ENCODE data around the gene MYRFL.
"Not testable (repeated sequence)": the region's sequence is repeated elsewhere in the genome, so short reads cannot be mapped to it uniquely, and the experiment has no call there.

The MYRFL gene

GRCh38 chr12:69824966-69825560 is at the start of gene MYRFL:
MYRFL (plus strand) TSS chr12:69825227; CDS start chr12:69825518, 291 bp downstream.
- in situ Hi-C loops (cut with HindIII; ENCODE audit: low sequenced_read_pairs), result no loop called here

DNA sequence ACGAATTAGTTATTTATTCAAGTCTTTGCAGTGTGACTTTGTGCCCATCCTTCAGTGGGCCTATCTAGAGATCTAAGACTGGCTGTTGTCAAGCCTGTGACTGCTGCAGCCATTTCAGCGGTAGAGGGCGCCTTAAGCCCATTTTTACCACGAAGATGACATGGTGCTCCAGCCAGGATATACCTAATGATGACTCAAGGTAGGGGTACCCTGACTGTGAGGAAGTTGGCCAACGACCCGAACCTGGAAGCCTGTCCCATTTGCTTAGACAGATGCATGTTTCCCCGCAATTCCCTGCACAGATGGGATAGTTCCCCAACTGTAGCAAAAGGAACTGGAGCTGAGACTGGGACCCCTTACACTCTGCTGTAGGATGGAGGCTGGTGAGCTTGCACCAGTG is 45.1 kb upstream of the MYRFL start:
- in situ Hi-C loops (cut with HindIII; ENCODE audit: low sequenced_read_pairs), result no loop called here

DNA sequence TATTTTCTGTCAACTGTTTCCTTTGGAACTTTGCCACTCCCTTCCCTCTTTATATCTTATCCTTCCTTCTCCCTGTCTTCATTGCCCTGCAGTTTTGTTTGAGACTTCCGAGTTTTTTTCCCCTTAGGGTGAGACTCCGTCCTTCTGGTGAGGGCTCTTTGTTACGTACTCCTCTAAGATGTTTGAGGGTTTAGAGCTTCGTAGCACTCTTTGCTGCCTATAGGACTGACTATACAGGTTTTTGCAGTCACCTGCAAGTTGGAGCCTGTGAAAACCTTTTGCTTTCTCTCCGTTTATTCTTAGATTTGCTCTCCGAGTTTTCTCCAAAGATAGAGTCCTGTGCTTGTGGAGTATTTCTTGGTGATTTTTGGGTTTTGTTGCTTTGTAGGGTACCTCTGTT is 41.7 kb upstream of the MYRFL start:
- in situ Hi-C loops (cut with HindIII; ENCODE audit: low sequenced_read_pairs), result no loop called here

DNA sequence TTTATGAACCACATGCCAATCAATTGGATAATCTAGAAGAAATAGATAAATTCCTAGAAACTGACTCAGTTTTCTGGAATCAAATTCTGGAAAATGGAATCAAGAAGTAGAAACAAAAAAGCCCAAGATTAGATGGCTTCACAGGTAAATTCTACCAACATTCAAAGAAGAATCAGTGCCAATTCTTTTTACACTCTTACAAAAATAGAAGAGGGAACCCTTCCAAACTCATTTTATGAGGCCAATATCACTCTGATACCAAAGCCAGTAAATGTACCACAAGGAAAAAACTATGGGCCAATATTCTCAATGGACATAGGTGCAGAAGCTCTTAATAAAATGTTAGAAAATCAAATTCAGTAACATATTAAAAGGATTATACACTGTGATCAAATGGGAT is 35.7 kb upstream of the MYRFL start:
- in situ Hi-C loops (cut with HindIII; ENCODE audit: low sequenced_read_pairs), result no loop called here

DNA sequence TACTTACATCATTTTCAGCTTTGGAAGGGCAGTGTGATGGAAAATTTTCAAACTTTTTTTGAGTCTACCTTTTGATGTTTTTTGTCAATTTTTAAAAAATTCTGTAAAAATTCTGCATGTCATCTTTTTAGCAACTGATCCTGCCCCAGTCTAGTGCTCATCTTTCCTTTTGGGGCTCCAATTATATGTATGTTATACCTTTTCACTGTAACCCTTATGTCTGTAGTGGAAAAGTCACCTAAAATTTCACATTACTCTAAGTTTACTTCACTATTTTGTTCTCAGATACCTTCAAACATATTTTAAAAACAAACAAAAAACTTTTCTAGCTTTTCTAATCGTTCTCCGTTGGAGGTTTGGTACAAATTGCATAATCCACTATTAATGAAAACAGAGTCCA is 32.5 kb upstream of the MYRFL start:
- in situ Hi-C loops (cut with HindIII; ENCODE audit: low sequenced_read_pairs), result no loop called here

GRCh38 chr12:69807101-69807897 is 17.7 kb upstream of the MYRFL start:
- in situ Hi-C loops (cut with HindIII; ENCODE audit: low sequenced_read_pairs), result not testable (repeated sequence)

- in situ Hi-C loops (cut with HindIII; ENCODE audit: low sequenced_read_pairs), result no loop called here
These were observed 14.0 kb upstream of the MYRFL start for GRCh38 chr12:69810870-69811498.

DNA sequence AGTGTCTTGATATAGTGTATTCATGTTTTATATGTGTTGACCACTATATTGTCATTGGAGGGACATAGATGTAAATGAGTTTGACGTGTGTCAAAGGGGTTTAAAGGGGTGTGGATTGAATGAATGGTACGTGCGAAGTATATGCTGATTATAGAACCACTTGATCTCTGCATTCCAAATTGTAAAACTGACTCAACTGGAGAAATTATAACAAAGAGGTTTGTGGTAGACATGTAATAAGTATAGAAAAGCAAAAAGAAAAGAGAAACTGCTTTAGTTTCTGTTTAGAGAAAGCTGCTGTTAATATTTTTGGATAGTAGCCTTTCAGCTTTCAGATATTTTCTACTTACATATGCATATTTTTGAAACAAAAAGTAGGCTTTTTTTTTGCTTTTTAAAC is 8.9 kb upstream of the MYRFL start:
- in situ Hi-C loops (cut with HindIII; ENCODE audit: low sequenced_read_pairs), result no loop called here

- in situ Hi-C loops (cut with HindIII; ENCODE audit: low sequenced_read_pairs), result no loop called here
These were observed 4.0 kb upstream of the MYRFL start for GRCh38 chr12:69821032-69821455.

DNA sequence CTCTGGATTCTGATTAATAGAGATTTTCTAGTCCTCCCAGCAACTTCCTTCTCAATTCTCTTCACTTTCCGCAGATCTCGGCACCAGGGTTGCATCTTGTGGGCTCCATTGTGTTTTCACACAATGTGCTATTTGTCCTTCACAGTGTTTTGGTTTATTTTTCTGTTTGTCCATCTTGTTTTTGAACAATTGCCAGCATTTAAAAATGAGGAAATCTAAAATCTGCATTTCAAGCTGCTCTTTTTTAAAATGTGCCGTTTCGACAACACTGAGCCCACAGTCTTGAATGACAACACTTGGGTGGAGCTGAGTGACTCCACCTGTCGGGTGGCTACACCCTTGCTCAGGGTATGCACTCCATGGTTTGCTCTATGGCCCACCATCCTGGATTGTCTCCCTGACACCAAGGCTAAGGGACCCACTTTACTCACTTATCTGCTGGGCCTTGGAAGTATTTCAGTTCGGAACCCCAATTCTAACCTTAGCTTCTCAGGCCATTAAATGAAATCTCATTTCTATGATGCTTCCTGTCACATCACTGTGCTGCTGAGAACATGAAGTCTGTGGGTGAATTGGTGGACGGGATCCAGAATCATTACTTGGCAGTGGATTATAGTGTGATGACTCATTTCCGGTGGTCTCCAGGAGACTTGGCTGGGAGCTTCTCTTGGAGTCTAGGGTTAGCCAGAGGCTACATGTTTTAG is 3.4 kb upstream of the MYRFL start:
- in situ Hi-C loops (cut with HindIII; ENCODE audit: low sequenced_read_pairs), result no loop called here

- in situ Hi-C loops (cut with HindIII; ENCODE audit: low sequenced_read_pairs), result no loop called here
These were observed 2.7 kb upstream of the MYRFL start for GRCh38 chr12:69822201-69822860.

- in situ Hi-C loops (cut with HindIII; ENCODE audit: low sequenced_read_pairs), result no loop called here
These were observed 999 bp upstream of the MYRFL start for GRCh38 chr12:69824028-69824427.

DNA sequence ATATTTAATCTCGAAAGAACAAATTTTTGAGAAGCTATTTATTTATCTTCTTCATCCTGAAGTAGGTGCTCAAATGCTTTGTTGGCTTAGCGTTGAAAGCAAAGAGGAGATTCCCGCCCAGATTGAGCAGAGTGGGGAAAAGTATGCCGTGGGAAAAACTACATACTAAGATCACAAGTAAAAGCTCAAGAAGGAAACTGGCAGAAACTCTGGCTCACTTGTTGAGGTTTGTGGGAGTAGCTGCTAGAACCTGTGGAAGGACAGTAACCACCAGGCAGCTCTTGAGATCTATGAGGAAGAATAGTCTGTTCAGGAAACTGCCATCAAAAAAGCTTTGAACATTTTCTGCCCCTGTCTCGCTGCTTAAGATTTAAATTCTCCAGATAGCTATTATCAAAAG is 3.9 kb downstream of the MYRFL start:
- in situ Hi-C loops (cut with HindIII; ENCODE audit: low sequenced_read_pairs), result no loop called here

- in situ Hi-C loops (cut with HindIII; ENCODE audit: low sequenced_read_pairs), result no loop called here
These were observed 8.7 kb downstream of the MYRFL start for GRCh38 chr12:69833696-69834095.

DNA sequence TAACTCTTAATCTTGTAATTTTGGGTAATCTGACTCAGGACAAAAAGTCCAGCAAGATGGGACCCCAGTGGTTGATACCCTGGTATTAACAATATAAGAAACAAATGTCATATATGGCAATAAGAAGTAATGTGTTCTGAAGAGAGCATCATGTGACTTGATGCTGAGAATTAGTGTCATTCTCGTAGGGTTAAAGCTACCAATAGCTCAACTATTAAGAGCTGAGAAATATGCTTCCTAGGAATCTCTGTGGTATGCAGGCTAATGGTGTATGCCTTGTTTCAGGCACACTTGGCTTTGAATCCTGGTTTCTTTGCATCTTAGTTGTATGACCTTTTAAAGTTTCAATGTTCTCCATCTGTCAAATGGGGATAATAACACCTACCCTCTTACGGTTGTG is 9.1 kb downstream of the MYRFL start:
- in situ Hi-C loops (cut with HindIII; ENCODE audit: low sequenced_read_pairs), result no loop called here

DNA sequence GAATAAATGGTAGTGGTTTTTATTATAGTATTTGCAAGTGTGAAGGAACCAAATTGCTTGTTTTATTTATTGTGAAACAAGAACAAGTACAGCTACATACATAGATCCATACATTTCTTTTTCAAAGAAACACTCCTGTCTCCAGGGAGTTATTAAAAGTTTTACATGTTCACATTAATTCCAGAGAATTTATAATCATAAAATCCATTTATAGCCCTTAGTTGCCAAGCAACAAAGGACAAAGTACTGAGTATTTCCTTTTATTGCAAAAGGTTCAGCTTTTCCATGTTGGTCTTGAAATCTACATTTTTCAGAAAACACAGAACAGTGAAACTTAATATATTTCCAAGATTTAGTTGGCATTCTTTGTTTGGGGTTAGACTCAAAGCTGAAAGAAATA is 9.5 kb downstream of the MYRFL start:
- in situ Hi-C loops (cut with HindIII; ENCODE audit: low sequenced_read_pairs), result no loop called here

GRCh38 chr12:69835081-69835480 is 10.1 kb downstream of the MYRFL start:
- in situ Hi-C loops (cut with HindIII; ENCODE audit: low sequenced_read_pairs), result no loop called here

DNA sequence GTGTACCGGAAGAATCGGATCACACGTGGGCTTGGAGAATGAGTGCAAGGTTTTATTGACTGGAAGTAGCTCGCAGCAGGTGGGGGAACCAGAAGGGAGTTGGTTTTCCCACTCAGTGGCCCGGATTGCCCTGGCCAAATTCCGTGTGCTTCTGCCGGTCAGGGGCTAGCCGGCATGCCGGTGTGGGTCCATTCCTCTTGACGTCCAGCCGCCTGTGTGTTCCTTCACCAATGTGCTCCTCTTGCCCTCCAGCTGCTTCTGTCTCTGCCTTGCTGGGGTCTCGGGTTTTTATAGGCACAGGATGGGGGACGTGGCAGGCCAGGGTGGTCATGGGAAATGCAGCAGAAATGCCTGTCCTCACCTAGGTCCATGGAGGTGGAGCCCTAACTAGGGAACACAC is 11.0 kb downstream of the MYRFL start:
- in situ Hi-C loops (cut with HindIII; ENCODE audit: low sequenced_read_pairs), result no loop called here

- in situ Hi-C loops (cut with HindIII; ENCODE audit: low sequenced_read_pairs), result no loop called here
These were observed 12.2 kb downstream of the MYRFL start for GRCh38 chr12:69837191-69837590.

GRCh38 chr12:69837657-69838415 is 12.8 kb downstream of the MYRFL start:
- in situ Hi-C loops (cut with HindIII; ENCODE audit: low sequenced_read_pairs), result no loop called here
